Left colon (tissue), 2 donors: ENCODE measurements around the gene EPS8L2. TPM values are rescaled to one million over a fixed set of nuclear protein-coding genes. Genes with fewer than 3 reads are reported as not detected.
"Not testable (repeated sequence)": the region's sequence is repeated elsewhere in the genome, so short reads cannot be mapped to it uniquely, and the experiment has no call there.

Experiments
- ATAC-seq: fragments of 200-7000 bp; cut with Tn5 transposase; one replicate; pipeline ENCODE4 v1.9.1; 2020; ENCODE audit warnings: mild to moderate bottlenecking, moderate library complexity
- DNase-seq, 2 donors: peaks; one replicate each; pipeline ENCODE4 v3.0.0-alpha.2; 2020
- intact Hi-C, 2 donors: fragments of 100-400 bp; cut with DNase I in 1 of 2; cut with micrococcal nuclease in 1 of 2; formaldehyde crosslinking; loops; one replicate each; pipeline versions ENCODE4 v1.11.2 to v1.14.0; 2022; cut with DNase I, micrococcal nuclease
- total RNA-seq, 2 donors: library from RNA; stranded (reverse); fragmentation: NEBNext Ultra II Directional; extraction: Animal tissue kit (Norgen Biotek cat#: 25700); gene quantifications; one replicate each; pipeline ENCODE4 v1.2.1, GENCODE V29; 2021
- donor health status: DM: no; HTN: no; CAD: no.
- donor health status: DM: yes; HTN: yes; CAD: no.

EPS8L2 gene
- total RNA-seq, 2 donors from 2014 or later, result 248 to 294 TPM

GRCh38 chr11:686451-687243 is 19.4 kb upstream of the EPS8L2 start:
- intact Hi-C loops, result no loop called here
- no peak for ATAC-seq
- no peak for DNase-seq

- ATAC-seq, result no peak
- intact Hi-C loops, result no loop called here
- no peak for DNase-seq
Measured at GRCh38 chr11:687751-688150, 18.3 kb upstream of the EPS8L2 start.

- intact Hi-C loops, result no loop called here
- ATAC-seq (no peak), DNase-seq (no peak)
Measured at GRCh38 chr11:688681-689080, 17.4 kb upstream of the EPS8L2 start.

GRCh38 chr11:689625-690024 is 16.4 kb upstream of the EPS8L2 start:
- no peak for ATAC-seq

GRCh38 chr11:690244-690643 is 15.8 kb upstream of the EPS8L2 start:
- DNase-seq, ATAC-seq, intact Hi-C loops: not testable (repeated sequence)

More at GRCh38 chr11:689625-690024, 16.4 kb upstream of the EPS8L2 start:
- DNase-seq, result no peak
- intact Hi-C loops, result no loop called here

GRCh38 chr11:690738-691633 is 15.0 kb upstream of the EPS8L2 start:
- intact Hi-C loops, result no loop called here
- DNase-seq, result peak; percentile 71 to 72
- ATAC-seq, result peak; percentile 48

GRCh38 chr11:691710-692590 is 14.1 kb upstream of the EPS8L2 start:
- intact Hi-C loops, result no loop called here
- DNase-seq (no peak), ATAC-seq (no peak)

- intact Hi-C loops, result no loop called here
- no peak for ATAC-seq
- peak in 1 of 2 donors; percentile 32 for DNase-seq
Measured at GRCh38 chr11:692824-693414, 13.1 kb upstream of the EPS8L2 start.

GRCh38 chr11:693415-693831 is 12.6 kb upstream of the EPS8L2 start:
- intact Hi-C loops, result no loop called here
- ATAC-seq, result no peak
- peak in 1 of 2 donors; percentile 20 for DNase-seq

- DNase-seq, result peak; percentile 28 to 71
- no peak for ATAC-seq
- intact Hi-C loops, result no loop called here
Measured at GRCh38 chr11:693887-694562, 12.0 kb upstream of the EPS8L2 start.

GRCh38 chr11:694563-695287 is 11.3 kb upstream of the EPS8L2 start, which contains the start of gene DEAF1:
Gene DEAF1, minus strand, starts transcription at chr11:695222. Its CDS starts 175 bp downstream, at chr11:695047.
- DNase-seq (peak; percentile 98 to 100), ATAC-seq (peak; percentile 75)
- intact Hi-C loops, result no loop called here

GRCh38 chr11:695288-695537 is 10.8 kb upstream of the EPS8L2 start:
- ATAC-seq (no peak), DNase-seq (no peak)
- intact Hi-C loops, result no loop called here

GRCh38 chr11:695538-696248 is 10.3 kb upstream of the EPS8L2 start, which contains the start of gene TMEM80:
Gene TMEM80, plus strand, starts transcription at chr11:695816. Its CDS starts 12 bp downstream, at chr11:695828.
- peak; percentile 99 for DNase-seq
- intact Hi-C loops, result no loop called here
- ATAC-seq, result peak; percentile 77

GRCh38 chr11:696955-697491 is 9.0 kb upstream of the EPS8L2 start:
- no peak for ATAC-seq
- no peak for DNase-seq
- intact Hi-C loops, result no loop called here

GRCh38 chr11:697811-698311 is 8.2 kb upstream of the EPS8L2 start:
- no peak for DNase-seq
- ATAC-seq, result no peak
- intact Hi-C loops, result no loop called here

- ATAC-seq (no peak), DNase-seq (no peak)
- intact Hi-C loops, result no loop called here
Measured at GRCh38 chr11:698493-699115, 7.4 kb upstream of the EPS8L2 start.
